Sigmoid colon (tissue), 3 donors: Measurements from ENCODE around the gene MUCL3.

Experiments
- POLR2A ChIP-seq, 2 donors: fragments of 450-650 bp; IDR thresholded peaks; one replicate each; pipeline ENCODE4 v1.6.1; 2016; ENCODE audit warnings: antibody characterized with exemption in 2 of 2, mild to moderate bottlenecking in 2 of 2, moderate library complexity in 2 of 2
- TF ChIP-seq, protein P1 (sequence below), 4 experiments: fragments of 450-650 bp in 3 of 4; fragments of 200-600 bp in 1 of 4; IDR thresholded peaks; one replicate each; pipeline ENCODE4 v1.5.1; 2016 to 2019; ENCODE audit warnings: antibody characterized with exemption in 4 of 4, mild to moderate bottlenecking in 3 of 4, moderate library complexity in 2 of 4

DNA sequence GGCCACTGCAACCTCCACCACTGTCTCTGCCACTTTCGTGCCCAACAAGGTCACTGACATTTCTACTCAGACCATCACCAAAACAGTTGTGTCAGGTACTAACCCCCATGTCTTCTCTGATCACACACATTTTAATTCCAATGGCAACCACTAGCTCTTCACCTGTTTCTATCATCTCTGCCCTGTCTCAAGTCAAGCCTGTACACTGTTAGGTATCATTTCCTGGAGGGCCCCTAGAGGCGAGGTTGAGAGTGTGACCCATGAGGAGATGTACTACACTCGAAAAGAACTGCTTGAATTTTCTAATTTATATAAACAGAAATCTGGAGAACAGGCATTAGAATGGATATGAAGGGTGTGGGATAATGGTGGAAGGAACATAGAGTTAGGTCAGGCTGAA is 25.4 kb downstream of the MUCL3 start:
- TF ChIP-seq, protein P1, sequence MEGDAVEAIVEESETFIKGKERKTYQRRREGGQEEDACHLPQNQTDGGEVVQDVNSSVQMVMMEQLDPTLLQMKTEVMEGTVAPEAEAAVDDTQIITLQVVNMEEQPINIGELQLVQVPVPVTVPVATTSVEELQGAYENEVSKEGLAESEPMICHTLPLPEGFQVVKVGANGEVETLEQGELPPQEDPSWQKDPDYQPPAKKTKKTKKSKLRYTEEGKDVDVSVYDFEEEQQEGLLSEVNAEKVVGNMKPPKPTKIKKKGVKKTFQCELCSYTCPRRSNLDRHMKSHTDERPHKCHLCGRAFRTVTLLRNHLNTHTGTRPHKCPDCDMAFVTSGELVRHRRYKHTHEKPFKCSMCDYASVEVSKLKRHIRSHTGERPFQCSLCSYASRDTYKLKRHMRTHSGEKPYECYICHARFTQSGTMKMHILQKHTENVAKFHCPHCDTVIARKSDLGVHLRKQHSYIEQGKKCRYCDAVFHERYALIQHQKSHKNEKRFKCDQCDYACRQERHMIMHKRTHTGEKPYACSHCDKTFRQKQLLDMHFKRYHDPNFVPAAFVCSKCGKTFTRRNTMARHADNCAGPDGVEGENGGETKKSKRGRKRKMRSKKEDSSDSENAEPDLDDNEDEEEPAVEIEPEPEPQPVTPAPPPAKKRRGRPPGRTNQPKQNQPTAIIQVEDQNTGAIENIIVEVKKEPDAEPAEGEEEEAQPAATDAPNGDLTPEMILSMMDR (IDR thresholded peaks at IDR 0.05) = no peak
- TF ChIP-seq POLR2A (IDR thresholded peaks at IDR 0.05) = no peak
